Keratinocyte (primary cell): ENCODE results near the gene NOS1AP. TPM values are rescaled to one million over a fixed set of nuclear protein-coding genes. Genes with fewer than 3 reads are reported as not detected.

Experiments
- DNase-seq: peaks from one replicate; pipeline ENCODE4 v3.0.0-alpha.2; 2011; ENCODE audit warnings: low read depth, missing footprints, low spot score
- FAIRE-seq: peaks from 2 replicates; lab custom pipeline; 2011; peaks lifted over from hg19 to GRCh38; lab: Jason Lieb, UNC
- H2AFZ ChIP-seq: 2 replicates; pipeline ENCODE4 v1.6.0; 2012; ENCODE audit warnings: low read length, control low read depth, inconsistent platforms; ENCODE audit not compliant: control insufficient read depth
- H3K27ac ChIP-seq: 2 replicates; pipeline ENCODE4 v1.5.1; 2011; ENCODE audit warnings: low read length; ENCODE audit not compliant: control insufficient read depth, insufficient read depth
- H3K27me3 ChIP-seq: 3 replicates; pipeline ENCODE4 v1.6.0; 2011; ENCODE audit warnings: low read length; ENCODE audit not compliant: control insufficient read depth, insufficient read depth; ENCODE audit errors: extremely low read depth
- H3K36me3 ChIP-seq, 2 experiments: 2 replicates in 1 of 2; 3 replicates in 1 of 2; pipeline ENCODE4 v1.5.1; 2011; ENCODE audit warnings: low read length in 2 of 2, mild to moderate bottlenecking in 1 of 2; ENCODE audit not compliant: control insufficient read depth in 2 of 2, insufficient read depth in 2 of 2; ENCODE audit errors: extremely low read depth in 1 of 2
- H3K4me1 ChIP-seq: 3 replicates; pipeline ENCODE4 v1.5.1; 2011; ENCODE audit warnings: low read length; ENCODE audit not compliant: control insufficient read depth, insufficient read depth; ENCODE audit errors: extremely low read depth
- H3K4me2 ChIP-seq: 3 replicates; pipeline ENCODE4 v1.6.0; 2011; ENCODE audit warnings: low read depth, low read length; ENCODE audit not compliant: control insufficient read depth, insufficient read depth; ENCODE audit errors: extremely low read depth
- H3K4me3 ChIP-seq, 3 experiments: fragments of 200-600 bp in 1 of 3; sonication (generic) in 1 of 3; 2 replicates in 2 of 3; 3 replicates in 1 of 3; pipeline ENCODE4 v1.5.1; 2011 to 2016; ENCODE audit warnings: low read length in 3 of 3, mild to moderate bottlenecking in 3 of 3, control low read depth in 2 of 3, inconsistent platforms in 1 of 3, low read depth in 1 of 3, mixed read lengths in 1 of 3, mixed run types in 1 of 3, moderate library complexity in 1 of 3; ENCODE audit not compliant: control insufficient read depth in 2 of 3, insufficient read depth in 2 of 3; ENCODE audit errors: extremely low read depth in 1 of 3
- H3K79me2 ChIP-seq: 2 replicates; pipeline ENCODE4 v1.6.0; 2012; ENCODE audit warnings: low read length; ENCODE audit not compliant: control insufficient read depth, insufficient read depth
- H3K9ac ChIP-seq: 3 replicates; pipeline ENCODE4 v1.6.0; 2011; ENCODE audit warnings: low read length; ENCODE audit not compliant: control insufficient read depth, insufficient read depth; ENCODE audit errors: extremely low read depth
- H3K9me1 ChIP-seq: 3 replicates; pipeline ENCODE4 v1.6.0; 2011; ENCODE audit warnings: low read length; ENCODE audit not compliant: control insufficient read depth, insufficient read depth; ENCODE audit errors: extremely low read depth
- H3K9me3 ChIP-seq: 2 replicates; pipeline ENCODE4 v1.5.1; 2012; ENCODE audit warnings: low read depth, low read length; ENCODE audit not compliant: control insufficient read depth
- H4K20me1 ChIP-seq: 3 replicates; pipeline ENCODE4 v1.6.0; 2011; ENCODE audit warnings: low read length; ENCODE audit not compliant: control insufficient read depth, insufficient read depth; ENCODE audit errors: extremely low read depth
- EZH2 ChIP-seq: IDR thresholded peaks from one replicate; pipeline ENCODE4 v1.6.1; 2012; ENCODE audit warnings: inconsistent platforms, mild to moderate bottlenecking, low read length, moderate library complexity
- dilution Hi-C: fragments of 300-500 bp; cut with MboI; formaldehyde crosslinking; loops from one replicate; pipeline ENCODE4 v1.7.0; 2020; ENCODE audit warnings: low sequenced_read_pairs; ENCODE audit not compliant: extremely low pct_ligation_motif_present
- polyA plus RNA-seq, 5 experiments: library from polyadenylated mRNA; depleted of rRNA in 3 of 5; stranded (reverse) in 3 of 5; stranded (forward) in 1 of 5; unstranded in 1 of 5; fragments of >200 nt; gene quantifications; 1 replicate in 1 of 5; 2 replicates in 3 of 5; 3 replicates in 1 of 5; pipeline versions ENCODE4 v1.2.1 to v1.2.3, GENCODE V29; 2011 to 2012; ENCODE audit warnings: missing spikeins in 2 of 5, low read depth in 1 of 5, low replicate concordance in 1 of 5
- TF ChIP-seq, protein P1 (sequence below), 3 experiments: IDR thresholded peaks in 1 of 3; conservative IDR thresholded peaks in 1 of 3; optimal IDR thresholded peaks in 1 of 3; 2 replicates in 2 of 3; 3 replicates in 1 of 3; pipeline versions ENCODE3 to v1.5.1; 2011; ENCODE audit warnings: low read length in 3 of 3, mild to moderate bottlenecking in 3 of 3, moderate library complexity in 2 of 3, control low read depth in 1 of 3, inconsistent platforms in 1 of 3; ENCODE audit not compliant: insufficient read depth in 2 of 3; ENCODE audit errors: extremely low read depth in 1 of 3

The NOS1AP gene
- polyA plus RNA-seq, 1 donor (not counting 4 experiments of a cell fraction or from before 2014, with no cell fraction given) = not detected

- H3K9me3 ChIP-seq = no peaks in the 10 kb centered on the region
- no peaks in the 10 kb centered on the region for H3K36me3 ChIP-seq
- no peaks in the 10 kb centered on the region for H3K79me2 ChIP-seq
- H3K4me1 ChIP-seq = peaks cover 12% of the 10 kb centered on the region
- FAIRE-seq = no peak
- H3K4me2 ChIP-seq = no peak overlapping the region
- H3K27ac ChIP-seq = no peak overlapping the region
- H3K4me3 ChIP-seq = no peak overlapping the region
- TF ChIP-seq EZH2 = no peak
- TF ChIP-seq, protein P1, sequence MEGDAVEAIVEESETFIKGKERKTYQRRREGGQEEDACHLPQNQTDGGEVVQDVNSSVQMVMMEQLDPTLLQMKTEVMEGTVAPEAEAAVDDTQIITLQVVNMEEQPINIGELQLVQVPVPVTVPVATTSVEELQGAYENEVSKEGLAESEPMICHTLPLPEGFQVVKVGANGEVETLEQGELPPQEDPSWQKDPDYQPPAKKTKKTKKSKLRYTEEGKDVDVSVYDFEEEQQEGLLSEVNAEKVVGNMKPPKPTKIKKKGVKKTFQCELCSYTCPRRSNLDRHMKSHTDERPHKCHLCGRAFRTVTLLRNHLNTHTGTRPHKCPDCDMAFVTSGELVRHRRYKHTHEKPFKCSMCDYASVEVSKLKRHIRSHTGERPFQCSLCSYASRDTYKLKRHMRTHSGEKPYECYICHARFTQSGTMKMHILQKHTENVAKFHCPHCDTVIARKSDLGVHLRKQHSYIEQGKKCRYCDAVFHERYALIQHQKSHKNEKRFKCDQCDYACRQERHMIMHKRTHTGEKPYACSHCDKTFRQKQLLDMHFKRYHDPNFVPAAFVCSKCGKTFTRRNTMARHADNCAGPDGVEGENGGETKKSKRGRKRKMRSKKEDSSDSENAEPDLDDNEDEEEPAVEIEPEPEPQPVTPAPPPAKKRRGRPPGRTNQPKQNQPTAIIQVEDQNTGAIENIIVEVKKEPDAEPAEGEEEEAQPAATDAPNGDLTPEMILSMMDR (optimal IDR thresholded peaks at IDR 0.05 in 1 of 3, IDR thresholded peaks at IDR 0.05 in 1 of 3, conservative IDR thresholded peaks at IDR 0.05 in 1 of 3; ENCODE audit: extremely low read depth in 1 of 3, insufficient read depth in 2 of 3, low read length in 3 of 3) = no peak
- no peaks in the 10 kb centered on the region for H3K27me3 ChIP-seq
- H3K9ac ChIP-seq = no peak overlapping the region
- DNase-seq = no peak
- H4K20me1 ChIP-seq = no peaks in the 10 kb centered on the region
- no peaks in the 10 kb centered on the region for H3K9me1 ChIP-seq
- no peak overlapping the region for H2AFZ ChIP-seq
- dilution Hi-C loops = no loop called here
Measured at GRCh38 chr1:162389971-162390370, 320.5 kb downstream of the NOS1AP start.

DNA sequence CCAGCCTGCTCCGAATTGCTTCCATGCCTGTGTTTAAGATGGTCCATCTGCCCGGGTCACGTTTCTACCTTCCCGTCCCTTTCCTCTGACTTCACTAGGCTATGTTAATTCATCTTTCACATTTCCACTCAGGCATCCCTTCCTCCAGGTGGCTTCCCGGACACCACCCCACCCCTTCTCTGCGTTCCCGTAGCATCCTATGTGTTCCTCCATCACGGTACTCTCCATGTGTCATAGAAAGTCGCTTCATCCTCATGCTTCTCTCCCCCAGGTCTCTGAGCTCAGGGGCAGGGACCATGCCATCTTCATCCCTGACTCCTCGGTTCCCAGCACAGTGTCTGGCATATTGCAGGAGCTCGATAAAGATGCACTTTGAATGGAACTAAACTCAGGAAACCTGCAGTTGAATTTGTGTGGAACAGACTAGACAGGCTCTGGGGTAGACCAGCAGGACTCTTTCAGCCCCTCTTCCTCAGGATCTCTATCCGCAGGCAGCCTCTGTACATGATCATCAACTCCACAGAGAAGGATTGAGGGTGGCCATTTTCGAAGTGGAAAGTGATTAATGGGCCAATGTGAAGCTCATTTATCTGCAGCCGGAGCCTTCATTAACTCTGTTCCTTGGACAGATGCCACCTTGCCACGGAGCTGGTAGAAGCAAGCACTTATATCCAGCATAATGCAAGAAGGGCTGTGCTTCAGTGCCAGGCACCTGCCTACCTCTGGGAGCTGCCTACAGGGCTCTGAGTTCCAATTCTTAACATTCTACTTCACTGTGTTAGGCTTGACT, 321.1 kb downstream of the NOS1AP start:
- H3K79me2 ChIP-seq = no peaks in the 10 kb centered on the region
- dilution Hi-C loops = no loop called here
- FAIRE-seq = no peak
- no peaks in the 10 kb centered on the region for H3K9me3 ChIP-seq
- H3K9ac ChIP-seq = no peak overlapping the region
- H3K27me3 ChIP-seq = no peaks in the 10 kb centered on the region
- H3K4me2 ChIP-seq = no peak overlapping the region
- no peaks in the 10 kb centered on the region for H3K36me3 ChIP-seq
- no peak for TF ChIP-seq EZH2
- TF ChIP-seq, protein P1 (optimal IDR thresholded peaks at IDR 0.05 in 1 of 3, IDR thresholded peaks at IDR 0.05 in 1 of 3, conservative IDR thresholded peaks at IDR 0.05 in 1 of 3; ENCODE audit: extremely low read depth in 1 of 3, insufficient read depth in 2 of 3, low read length in 3 of 3) = no peak
- H3K4me1 ChIP-seq = peaks cover 12% of the 10 kb centered on the region
- H2AFZ ChIP-seq = no peak overlapping the region
- H4K20me1 ChIP-seq = no peaks in the 10 kb centered on the region
- H3K27ac ChIP-seq = no peak overlapping the region
- no peak overlapping the region for H3K4me3 ChIP-seq
- DNase-seq = no peak
- no peaks in the 10 kb centered on the region for H3K9me1 ChIP-seq
